ENCODE data around the gene BMS1. TPM values are rescaled to one million over a fixed set of nuclear protein-coding genes. Genes with fewer than 3 reads are reported as not detected.
"Not testable (repeated sequence)": the region's sequence is repeated elsewhere in the genome, so short reads cannot be mapped to it uniquely, and the experiment has no call there.

BMS1 gene
- total and polyA plus RNA-seq, 10 of the 15 experiments (the other 5 are each of a cell fraction or from before 2014, with no cell fraction given): 7.6 to 33.6 (median 21.0) TPM

DNA sequence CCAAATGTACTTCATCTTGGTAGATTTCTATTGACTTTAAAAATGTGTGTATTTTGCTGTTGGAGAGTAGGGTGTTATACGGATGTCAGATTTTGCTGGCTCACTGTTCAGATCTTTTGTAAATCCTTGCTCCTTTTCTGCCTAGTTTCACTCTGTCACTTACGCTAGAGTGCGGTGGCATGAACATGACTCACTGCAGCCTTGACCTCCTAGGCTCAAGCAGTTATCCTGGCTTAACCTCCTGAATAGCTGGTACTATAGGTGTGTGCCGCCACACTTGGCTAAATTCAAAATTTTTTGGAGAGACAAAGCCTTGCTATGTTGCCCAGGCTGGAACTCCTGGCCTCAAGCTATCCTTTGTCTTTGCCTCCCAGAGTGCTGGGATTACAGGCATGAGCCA is 29.4 kb downstream of the BMS1 start (continued):
- TF ChIP-seq, protein P1, sequence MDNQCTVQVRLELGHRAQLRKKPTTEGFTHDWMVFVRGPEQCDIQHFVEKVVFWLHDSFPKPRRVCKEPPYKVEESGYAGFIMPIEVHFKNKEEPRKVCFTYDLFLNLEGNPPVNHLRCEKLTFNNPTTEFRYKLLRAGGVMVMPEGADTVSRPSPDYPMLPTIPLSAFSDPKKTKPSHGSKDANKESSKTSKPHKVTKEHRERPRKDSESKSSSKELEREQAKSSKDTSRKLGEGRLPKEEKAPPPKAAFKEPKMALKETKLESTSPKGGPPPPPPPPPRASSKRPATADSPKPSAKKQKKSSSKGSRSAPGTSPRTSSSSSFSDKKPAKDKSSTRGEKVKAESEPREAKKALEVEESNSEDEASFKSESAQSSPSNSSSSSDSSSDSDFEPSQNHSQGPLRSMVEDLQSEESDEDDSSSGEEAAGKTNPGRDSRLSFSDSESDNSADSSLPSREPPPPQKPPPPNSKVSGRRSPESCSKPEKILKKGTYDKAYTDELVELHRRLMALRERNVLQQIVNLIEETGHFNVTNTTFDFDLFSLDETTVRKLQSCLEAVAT (IDR thresholded peaks at IDR 0.05): no peak
- TF ChIP-seq, protein P2, sequence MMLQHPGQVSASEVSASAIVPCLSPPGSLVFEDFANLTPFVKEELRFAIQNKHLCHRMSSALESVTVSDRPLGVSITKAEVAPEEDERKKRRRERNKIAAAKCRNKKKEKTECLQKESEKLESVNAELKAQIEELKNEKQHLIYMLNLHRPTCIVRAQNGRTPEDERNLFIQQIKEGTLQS (IDR thresholded peaks at IDR 0.05; ENCODE audit: borderline replicate concordance, extremely low read depth, low read depth, low read length): no peak
- TF ChIP-seq SUZ12 (IDR thresholded peaks at IDR 0.05; ENCODE audit: unreplicated experiment) (no peak), TBL1XR1 (IDR thresholded peaks at IDR 0.05; ENCODE audit: low read depth, low read length) (no peak), LARP7 (IDR thresholded peaks at IDR 0.05) (no peak), BMI1 (IDR thresholded peaks at IDR 0.05; ENCODE audit: borderline replicate concordance) (no peak), GATAD2B (conservative IDR thresholded peaks at IDR 0.05; ENCODE audit: low read depth) (no peak)

DNA sequence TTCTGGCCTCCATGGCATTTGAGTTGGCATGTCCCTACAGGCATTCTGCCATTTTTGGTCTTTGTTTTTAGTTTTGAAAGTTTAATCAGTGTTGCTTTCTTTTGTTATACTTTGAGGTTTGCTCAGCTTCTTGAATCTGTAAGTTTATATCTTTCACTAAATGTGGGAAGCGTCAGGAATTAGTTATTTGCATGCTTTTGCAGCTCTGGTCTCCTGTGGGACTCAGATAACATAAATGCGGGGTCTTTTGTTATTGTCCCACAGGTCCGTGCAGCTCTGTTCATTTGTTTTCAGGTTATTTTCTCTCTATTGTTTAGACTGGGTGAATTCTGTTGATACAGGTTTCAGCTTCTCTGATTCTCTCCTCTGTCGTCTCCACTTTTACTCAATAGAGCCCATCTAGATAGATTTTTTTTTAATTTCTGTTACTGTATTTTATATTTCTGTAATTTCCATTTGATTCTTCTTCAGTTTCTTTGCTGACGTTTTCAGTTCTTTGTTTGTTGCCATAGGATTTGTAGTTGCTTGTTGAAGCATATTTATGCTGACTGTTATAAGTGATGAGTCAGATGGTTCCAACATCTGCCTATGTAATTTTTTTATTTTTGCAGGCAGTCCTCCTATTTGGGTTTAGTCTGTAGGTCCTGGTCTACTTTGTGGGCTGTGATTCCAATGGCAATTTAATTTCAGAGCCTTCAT is 31.5 kb downstream of the BMS1 start:
- DNase-seq (ENCODE audit: low read depth, low spot score); H3K4me2 ChIP-seq (ENCODE audit: control insufficient read depth, insufficient read depth); H3K4me3 ChIP-seq; H3K27ac ChIP-seq (ENCODE audit: control insufficient read depth, insufficient read depth); H3K79me2 ChIP-seq (ENCODE audit: control insufficient read depth, insufficient read depth, low read length); ATAC-seq; intact Hi-C loops (cut with micrococcal nuclease; ENCODE audit: unreplicated experiment); RAD21 ChIA-PET (ENCODE audit: unreplicated experiment); H4K20me1 ChIP-seq (ENCODE audit: control insufficient read depth, insufficient read depth); H3K4me1 ChIP-seq (ENCODE audit: control insufficient read depth, insufficient read depth, low read length); H3K27me3 ChIP-seq (replicated peaks in 1 of 2; ENCODE audit: control insufficient read depth in 2 of 2, insufficient read depth in 2 of 2, low read length in 1 of 2); FAIRE-seq; SMC1A ChIA-PET (ENCODE audit: uncharacterized antibody, unreplicated experiment); H3K9me3 ChIP-seq (replicated peaks; ENCODE audit: control insufficient read depth, insufficient read depth, low read length); CTCF ChIA-PET; H3K36me3 ChIP-seq (ENCODE audit: control insufficient read depth in 2 of 2, insufficient read depth in 2 of 2, low read length in 1 of 2); H3K9ac ChIP-seq (ENCODE audit: control insufficient read depth, insufficient read depth, low read length); in situ Hi-C loops (cut with MboI); H2AFZ ChIP-seq (ENCODE audit: control insufficient read depth, low read depth, low read length); POLR2A ChIA-PET; BruUV-seq (replicated peaks): not testable (repeated sequence)
- 90% methylated on average over 5 of the region's 5 CpGs for WGBS (ENCODE audit: insufficient coverage, insufficient replicate concordance, low lambda C conversion rate, missing lambda C conversion rate)

DNA sequence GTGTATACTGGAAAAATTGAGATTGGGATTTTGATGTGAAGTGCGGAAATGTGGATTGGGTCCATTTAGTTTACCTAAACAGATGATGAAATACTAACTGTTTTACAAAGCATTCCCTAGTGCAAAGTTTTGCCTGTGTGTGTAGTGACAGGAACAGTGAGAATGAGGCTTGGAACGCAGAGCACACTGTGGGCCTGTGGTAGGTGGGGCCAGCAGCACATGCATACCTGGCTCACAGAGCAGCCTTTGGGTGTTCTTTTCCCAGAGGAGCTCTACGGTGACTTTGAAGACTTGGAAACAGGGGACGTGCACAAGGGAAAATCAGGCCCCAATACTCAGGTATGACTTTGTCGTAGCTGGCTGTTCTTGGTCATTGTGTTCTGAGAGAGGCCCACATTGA is 33.7 kb downstream of the BMS1 start:
- DNase-seq (ENCODE audit: low read depth, low spot score); ATAC-seq; H3K4me2 ChIP-seq (ENCODE audit: control insufficient read depth, insufficient read depth); H3K4me1 ChIP-seq (ENCODE audit: control insufficient read depth, insufficient read depth, low read length); RAD21 ChIA-PET (ENCODE audit: unreplicated experiment); H2AFZ ChIP-seq (ENCODE audit: control insufficient read depth, low read depth, low read length); intact Hi-C loops (cut with micrococcal nuclease; ENCODE audit: unreplicated experiment); H3K9ac ChIP-seq (ENCODE audit: control insufficient read depth, insufficient read depth, low read length); H3K36me3 ChIP-seq (ENCODE audit: control insufficient read depth in 2 of 2, insufficient read depth in 2 of 2, low read length in 1 of 2); H3K27ac ChIP-seq (ENCODE audit: control insufficient read depth, insufficient read depth); H3K9me3 ChIP-seq (replicated peaks; ENCODE audit: control insufficient read depth, insufficient read depth, low read length); H4K20me1 ChIP-seq (ENCODE audit: control insufficient read depth, insufficient read depth); CTCF ChIA-PET; H3K27me3 ChIP-seq (replicated peaks in 1 of 2; ENCODE audit: control insufficient read depth in 2 of 2, insufficient read depth in 2 of 2, low read length in 1 of 2); in situ Hi-C loops (cut with MboI); BruUV-seq (replicated peaks); POLR2A ChIA-PET; H3K4me3 ChIP-seq; FAIRE-seq; H3K79me2 ChIP-seq (ENCODE audit: control insufficient read depth, insufficient read depth, low read length): not testable (repeated sequence)
- 96% methylated on average over 5 of the region's 5 CpGs for WGBS (ENCODE audit: insufficient coverage, insufficient replicate concordance, low lambda C conversion rate, missing lambda C conversion rate)
- SMC1A ChIA-PET (ENCODE audit: uncharacterized antibody, unreplicated experiment): interaction anchor here (1.5 kb wide), 1 partner anchor 14 kb away, joined by 3 read pairs; no protein-coding TSS in a partner anchor
